CD14-positive monocyte (primary cell): ENCODE results near the gene PLCB3. TPM values are rescaled to one million over a fixed set of nuclear protein-coding genes. Genes with fewer than 3 reads are reported as not detected.
A peak's percentile ranks its signal among the peaks of the same experiment; 100 is the strongest.

ENCODE experiments used
- DNase-seq, 3 donors: peaks; one replicate each; pipeline ENCODE4 v3.0.0-alpha.2; 2011 to 2022
- H2AFZ ChIP-seq: 2 replicates; pipeline ENCODE4 v1.6.0; 2012; ENCODE audit warnings: mild to moderate bottlenecking, low read depth, low read length, inconsistent platforms; ENCODE audit not compliant: insufficient read depth, poor library complexity, severe bottlenecking
- H3K27ac ChIP-seq, 2 donors: 1 replicate in 1 of 2; 2 replicates in 1 of 2; pipeline ENCODE4 v1.5.1; 2012 to 2013; ENCODE audit warnings: low read length in 2 of 2, control low read depth in 1 of 2, inconsistent platforms in 1 of 2, low read depth in 1 of 2, mild to moderate bottlenecking in 1 of 2
- H3K27me3 ChIP-seq, 2 donors: one replicate each; pipeline versions ENCODE4 v1.6.0 to v1.6.1; 2011 to 2013; ENCODE audit warnings: low read length in 2 of 2; ENCODE audit not compliant: control insufficient read depth in 2 of 2, insufficient read depth in 2 of 2
- H3K36me3 ChIP-seq, 2 donors: replicated peaks in 1 of 2; 1 replicate in 1 of 2; 2 replicates in 1 of 2; pipeline versions ENCODE4 v1.5.1 to v1.6.1; 2012 to 2013; ENCODE audit warnings: low read length in 2 of 2, control low read depth in 1 of 2, inconsistent platforms in 1 of 2, mild to moderate bottlenecking in 1 of 2; ENCODE audit not compliant: insufficient read depth in 2 of 2, control insufficient read depth in 1 of 2
- H3K4me1 ChIP-seq, 2 donors: 1 replicate in 1 of 2; 2 replicates in 1 of 2; pipeline versions ENCODE4 v1.5.1 to v1.6.1; 2012 to 2013; ENCODE audit warnings: low read length in 2 of 2, control low read depth in 1 of 2, inconsistent platforms in 1 of 2, mild to moderate bottlenecking in 1 of 2, moderate library complexity in 1 of 2; ENCODE audit not compliant: insufficient read depth in 2 of 2, control insufficient read depth in 1 of 2
- H3K4me2 ChIP-seq: replicated peaks from 2 replicates; pipeline ENCODE3; 2012; ENCODE audit warnings: low read length, moderate library complexity, mild to moderate bottlenecking; ENCODE audit not compliant: poor library complexity, severe bottlenecking; ENCODE audit errors: extremely low read depth
- H3K4me3 ChIP-seq, 3 experiments: fragments of 200-600 bp in 1 of 3; sonication (generic) in 1 of 3; replicated peaks in 1 of 3; 1 replicate in 2 of 3; 2 replicates in 1 of 3; pipeline ENCODE4 v1.5.1; 2011 to 2013; ENCODE audit warnings: low read length in 3 of 3, mild to moderate bottlenecking in 3 of 3, control low read depth in 2 of 3, low read depth in 2 of 3, inconsistent platforms in 1 of 3, moderate library complexity in 1 of 3
- H3K79me2 ChIP-seq: 2 replicates; pipeline ENCODE4 v1.6.0; 2012; ENCODE audit warnings: mild to moderate bottlenecking, control low read depth, inconsistent platforms, low read length, moderate library complexity; ENCODE audit not compliant: insufficient read depth
- H3K9ac ChIP-seq: 2 replicates; pipeline ENCODE4 v1.6.0; 2017; ENCODE audit warnings: low read length, mild to moderate bottlenecking; ENCODE audit not compliant: insufficient read depth, poor library complexity, severe bottlenecking
- H3K9me3 ChIP-seq, 2 donors: replicated peaks in 1 of 2; 1 replicate in 1 of 2; 2 replicates in 1 of 2; pipeline versions ENCODE4 v1.5.1 to v1.6.1; 2012 to 2013; ENCODE audit warnings: low read length in 2 of 2, control low read depth in 1 of 2; ENCODE audit not compliant: control insufficient read depth in 1 of 2, insufficient read depth in 1 of 2
- H4K20me1 ChIP-seq: 2 replicates; pipeline ENCODE4 v1.6.0; 2012; ENCODE audit warnings: mild to moderate bottlenecking, low read length, control low read depth, moderate library complexity; ENCODE audit not compliant: insufficient read depth
- H3K27ac Mint-ChIP-seq, 7 donors: one replicate each; pipeline ENCODE4 v1.8.0; 2020; ENCODE audit warnings: mild to moderate bottlenecking in 7 of 7, mixed read lengths in 7 of 7, moderate library complexity in 6 of 7, inconsistent platforms in 2 of 7
- H3K27me3 Mint-ChIP-seq, 3 donors: one replicate each; pipeline ENCODE4 v1.8.0; 2021 to 2022; ENCODE audit warnings: low read depth in 3 of 3, mild to moderate bottlenecking in 3 of 3, mixed read lengths in 3 of 3, moderate library complexity in 3 of 3, inconsistent platforms in 1 of 3
- H3K36me3 Mint-ChIP-seq, 2 donors: one replicate each; pipeline ENCODE4 v1.8.0; 2020; ENCODE audit warnings: mixed read lengths in 2 of 2, inconsistent platforms in 1 of 2, mild to moderate bottlenecking in 1 of 2
- H3K4me1 Mint-ChIP-seq: one replicate; pipeline ENCODE4 v1.8.0; 2020; ENCODE audit warnings: mild to moderate bottlenecking, mixed read lengths
- H3K4me3 Mint-ChIP-seq, 2 donors: one replicate each; pipeline ENCODE4 v1.8.0; 2020; ENCODE audit warnings: mild to moderate bottlenecking in 2 of 2, mixed read lengths in 2 of 2, moderate library complexity in 1 of 2
- H3K9me3 Mint-ChIP-seq, 7 donors: one replicate each; pipeline ENCODE4 v1.8.0; 2020 to 2022; ENCODE audit warnings: mixed read lengths in 7 of 7, mild to moderate bottlenecking in 6 of 7, moderate library complexity in 6 of 7, inconsistent platforms in 2 of 7
- CTCF ChIP-seq: fragments of 200-600 bp; IDR thresholded peaks from one replicate; pipeline ENCODE4 v1.8.0; 2022; ENCODE audit warnings: antibody characterized with exemption, mild to moderate bottlenecking
- WGBS: methylation state at CpG from one replicate; pipeline ENCODE4 v1.1.5; 2013; ENCODE audit warnings: missing lambda C conversion rate; ENCODE audit not compliant: insufficient coverage; 5-methylcytosine and 5-hydroxymethylcytosine counted together
- intact Hi-C, 2 donors: fragments of 100-400 bp; cut with micrococcal nuclease; formaldehyde crosslinking; loops; one replicate each; pipeline versions ENCODE4 v1.15.0 to v1.15.1; 2023
- polyA plus RNA-seq, 3 donors: library from polyadenylated mRNA; depleted of rRNA in 1 of 3; unstranded in 2 of 3; stranded (reverse) in 1 of 3; fragments of 300-500 nt in 2 of 3; fragments of >200 nt in 1 of 3; fragmentation: Illumina TruSeq in 2 of 3; gene quantifications; 1 replicate in 2 of 3; 2 replicates in 1 of 3; pipeline ENCODE4 v1.2.3, GENCODE V29; 2012 to 2021

PLCB3 gene
- polyA plus RNA-seq, 3 donors: 1.1 to 17.8 (median 1.4) TPM

GRCh38 chr11:64305691-64306562 is 54.6 kb downstream of the PLCB3 start:
- intact Hi-C loops: loop anchor here (1.0 to 5.0 kb wide), 5 partner anchors 11 to 100 kb away; partner anchors contain the start of genes FERMT3 (in 2 of the 2), CCDC88B (in 1 of the 2), FKBP2 (in 1 of the 2) and TRMT112 (in 1 of the 2)
- peak overlapping the region; percentile 65 for H3K9ac ChIP-seq

More at GRCh38 chr11:64305691-64306562, 54.6 kb downstream of the PLCB3 start:
- peak; percentile 56 to 83 (median 75) for DNase-seq
- no peaks in the 10 kb centered on the region for H3K9me3 ChIP-seq
- TF ChIP-seq CTCF: peak; percentile 25
- H3K79me2 ChIP-seq: peaks cover 46% of the 10 kb centered on the region
- Mint-ChIP-seq H3K9me3 (peaks cover 0 to 1% (median 0%) of the 10 kb centered on the region in 7 donors), H3K27me3 (peaks cover 5 to 15% (median 13%) of the 10 kb centered on the region in 3 donors), H3K4me1 (peaks cover 40% of the 10 kb centered on the region), H3K36me3 (peaks cover 9 to 23% of the 10 kb centered on the region in 2 donors), H3K4me3 (peak overlapping the region; percentile 96 to 97), H3K27ac (peak overlapping the region; percentile 92 to 97 (median 96))
- peak overlapping the region; percentile 78 to 80 for H3K27ac ChIP-seq
- peak overlapping the region; percentile 66 for H2AFZ ChIP-seq
- WGBS: under 1% methylated on average over 56 of the region's 71 CpGs
- peaks cover 31 to 39% of the 10 kb centered on the region in 2 donors for H3K4me1 ChIP-seq
- peak overlapping the region; percentile 97 for H3K4me2 ChIP-seq
- H3K36me3 ChIP-seq: peaks cover 9 to 22% of the 10 kb centered on the region in 2 donors
- peaks cover 43% of the 10 kb centered on the region for H4K20me1 ChIP-seq
- H3K27me3 ChIP-seq: peaks cover 0 to under 1% of the 10 kb centered on the region in 2 donors
- H3K4me3 ChIP-seq: peak overlapping the region; percentile 46 to 91 (median 90)
